Activated B cell treated with CpG ODN at 0.5 μM for 24 hours (primary cell): ENCODE data around the gene LACTB. TPM values are rescaled to one million over a fixed set of nuclear protein-coding genes. Genes with fewer than 3 reads are reported as not detected.

ENCODE experiments used
- ATAC-seq: fragments of 200-7000 bp; cut with Tn5 transposase; one replicate; pipeline ENCODE4 v1.10.0; 2021; ENCODE audit warnings: low read depth, mild to moderate bottlenecking, moderate library complexity
- CTCF ChIA-PET: fragments of 350-600 bp; sonication (Branson Sonifier 250); formaldehyde crosslinking; loops from one replicate; lab custom pipeline; 2021; ENCODE audit warnings: antibody characterized with exemption; lab: Charles Lee
- POLR2A ChIA-PET: fragments of 350-600 bp; sonication (Branson Sonifier 250); formaldehyde crosslinking; loops from one replicate; lab custom pipeline; 2021; ENCODE audit warnings: antibody characterized with exemption; lab: Charles Lee
- DNase-seq: peaks from one replicate; pipeline ENCODE4 v3.0.0; 2022
- H3K27ac Mint-ChIP-seq: one replicate; pipeline ENCODE4 v1.8.0; 2020; ENCODE audit warnings: mixed read lengths
- H3K27me3 Mint-ChIP-seq: one replicate; pipeline ENCODE4 v1.8.0; 2021; ENCODE audit warnings: mixed read lengths
- H3K36me3 Mint-ChIP-seq: one replicate; pipeline ENCODE4 v1.8.0; 2021; ENCODE audit warnings: low read depth, mixed read lengths
- H3K4me1 Mint-ChIP-seq: one replicate; pipeline ENCODE4 v1.8.0; 2021; ENCODE audit warnings: mixed read lengths
- H3K4me3 Mint-ChIP-seq: one replicate; pipeline ENCODE4 v1.8.0; 2020; ENCODE audit warnings: mild to moderate bottlenecking, mixed read lengths
- H3K9me3 Mint-ChIP-seq: one replicate; pipeline ENCODE4 v1.8.0; 2020; ENCODE audit warnings: mixed read lengths
- CTCF ChIP-seq: fragments of 200-600 bp; IDR thresholded peaks from one replicate; pipeline ENCODE4 v1.8.0; 2022; ENCODE audit warnings: antibody characterized with exemption, mild to moderate bottlenecking
- intact Hi-C: fragments of 100-400 bp; cut with micrococcal nuclease; formaldehyde crosslinking; loops from one replicate; pipeline ENCODE4 v1.15.1; 2024
- total RNA-seq: library from RNA; stranded (reverse); gene quantifications from 2 replicates; pipeline ENCODE4 v1.2.3, GENCODE V29; 2022

Gene LACTB
- total RNA-seq, 1 donor from 2014 or later, result 28.1 TPM

GRCh38 chr15:63075015-63075983 is 46.4 kb upstream of the LACTB start:
- H3K4me3 Mint-ChIP-seq, result no peak overlapping the region
- TF ChIP-seq CTCF, result no peak
- H3K4me1 Mint-ChIP-seq, result no peaks in the 10 kb centered on the region
- intact Hi-C loops, result no loop called here
- H3K9me3 Mint-ChIP-seq, result no peaks in the 10 kb centered on the region
- no peaks in the 10 kb centered on the region for H3K36me3 Mint-ChIP-seq
- H3K27ac Mint-ChIP-seq, result no peak overlapping the region
- no peak for DNase-seq
- POLR2A ChIA-PET, result no interaction called here
- H3K27me3 Mint-ChIP-seq, result peaks cover 16% of the 10 kb centered on the region
- CTCF ChIA-PET, result no interaction called here
- no peak for ATAC-seq

- no peaks in the 10 kb centered on the region for H3K36me3 Mint-ChIP-seq
- ChIA-PET CTCF (no interaction called here), POLR2A (no interaction called here)
- DNase-seq, result no peak
- no peak overlapping the region for H3K27ac Mint-ChIP-seq
- H3K4me1 Mint-ChIP-seq, result no peaks in the 10 kb centered on the region
- no peak overlapping the region for H3K4me3 Mint-ChIP-seq
- TF ChIP-seq CTCF, result no peak
- intact Hi-C loops, result no loop called here
- H3K9me3 Mint-ChIP-seq, result no peaks in the 10 kb centered on the region
- no peak for ATAC-seq
- H3K27me3 Mint-ChIP-seq, result peaks cover 20% of the 10 kb centered on the region
Measured at GRCh38 chr15:63075984-63076713, 45.5 kb upstream of the LACTB start.

GRCh38 chr15:63076714-63077046 is 45.0 kb upstream of the LACTB start:
- DNase-seq (no peak), ATAC-seq (no peak)
- intact Hi-C loops, result no loop called here
- Mint-ChIP-seq H3K4me3 (no peak overlapping the region), H3K9me3 (no peaks in the 10 kb centered on the region), H3K27me3 (peaks cover 23% of the 10 kb centered on the region), H3K4me1 (no peaks in the 10 kb centered on the region), H3K27ac (no peak overlapping the region), H3K36me3 (no peaks in the 10 kb centered on the region)
- no peak for TF ChIP-seq CTCF
- POLR2A ChIA-PET, result no interaction called here
- CTCF ChIA-PET, result no interaction called here

GRCh38 chr15:63077952-63078351 is 43.7 kb upstream of the LACTB start:
- no peak for ATAC-seq

More at GRCh38 chr15:63077952-63078351, 43.7 kb upstream of the LACTB start:
- peaks cover 23% of the 10 kb centered on the region for H3K27me3 Mint-ChIP-seq
- H3K4me3 Mint-ChIP-seq, result no peak overlapping the region
- CTCF ChIA-PET, result no interaction called here
- H3K9me3 Mint-ChIP-seq, result no peaks in the 10 kb centered on the region
- no peaks in the 10 kb centered on the region for H3K36me3 Mint-ChIP-seq
- POLR2A ChIA-PET, result no interaction called here
- DNase-seq, result no peak
- H3K27ac Mint-ChIP-seq, result no peak overlapping the region
- H3K4me1 Mint-ChIP-seq, result no peaks in the 10 kb centered on the region
- intact Hi-C loops, result no loop called here
- TF ChIP-seq CTCF, result no peak
